Measurements from ENCODE around the gene RBFOX2.

GRCh38 chr22:35930933-35931332 lies 97.7 kb downstream of the RBFOX2 start:
- TF ChIP-seq CTCF (conservative IDR thresholded peaks at IDR 0.05; ENCODE audit: low read length) (peak; percentile 93), EZH2phosphoT487 (IDR thresholded peaks at IDR 0.05; ENCODE audit: borderline replicate concordance, low read depth, low read length) (no peak)

Data from OCI-LY7 (cell line).